GM12878 (cell line): ENCODE measurements around the gene WWOX. TPM values are rescaled to one million over a fixed set of nuclear protein-coding genes. Genes with fewer than 3 reads are reported as not detected.

Source experiments
- ATAC-seq: fragments of 200-7000 bp; cut with Tn5 transposase; 3 replicates; pipeline ENCODE4 v1.9.1; 2020; ENCODE audit warnings: mild to moderate bottlenecking, moderate library complexity
- BruUV-seq: library from RNA; stranded (reverse); fragments of 400-500 nt; replicated peaks from 2 replicates; lab custom pipeline; 2021; lab: Mats Ljungman, UMichigan
- CTCF ChIA-PET: fragments of 300-600 bp; sonication (Branson Sonifier 250); formaldehyde crosslinking; extraction: SDS; loops from one replicate; lab custom pipeline; 2021; ENCODE audit warnings: inconsistent platforms; lab: Yijun Ruan, JAX
- POLR2A ChIA-PET: fragments of 350-600 bp; formaldehyde crosslinking; extraction: SDS; loops from one replicate; lab custom pipeline; 2021; ENCODE audit warnings: inconsistent platforms; lab: Charles Lee
- RAD21 ChIA-PET: fragments of 300-600 bp; sonication (Branson Sonifier 250); formaldehyde crosslinking; loops from one replicate; lab custom pipeline; 2023; ENCODE audit warnings: antibody characterized with exemption; ENCODE audit not compliant: unreplicated experiment; lab: Charles Lee
- SMC1A ChIA-PET: fragments of 300-600 bp; sonication (Branson Sonifier 250); formaldehyde crosslinking; loops from one replicate; lab custom pipeline; 2023; ENCODE audit not compliant: unreplicated experiment, uncharacterized antibody; lab: Charles Lee
- DNase-seq: peaks from one replicate; pipeline ENCODE4 v3.0.0-alpha.2; 2011; ENCODE audit warnings: low read depth, low spot score
- FAIRE-seq: peaks from 3 replicates; lab custom pipeline; 2011; peaks lifted over from hg19 to GRCh38; lab: Jason Lieb, UNC
- H2AFZ ChIP-seq: 2 replicates; pipeline ENCODE4 v1.6.0; 2011; ENCODE audit warnings: low read depth, low read length, control low read depth; ENCODE audit not compliant: control insufficient read depth
- H3K27ac ChIP-seq: 2 replicates; pipeline ENCODE4 v1.5.1; 2011; ENCODE audit warnings: control low read depth; ENCODE audit not compliant: control insufficient read depth, insufficient read depth
- H3K27me3 ChIP-seq, 2 experiments: replicated peaks in 1 of 2; 2 replicates each; pipeline versions ENCODE4 v1.6.0 to v1.6.1; 2011; ENCODE audit warnings: low read length in 1 of 2; ENCODE audit not compliant: control insufficient read depth in 2 of 2, insufficient read depth in 2 of 2
- H3K36me3 ChIP-seq, 2 experiments: 2 replicates each; pipeline ENCODE4 v1.5.1; 2011; ENCODE audit warnings: low read length in 1 of 2; ENCODE audit not compliant: control insufficient read depth in 2 of 2, insufficient read depth in 2 of 2
- H3K4me1 ChIP-seq: 2 replicates; pipeline ENCODE4 v1.6.1; 2011; ENCODE audit warnings: mild to moderate bottlenecking, low read length, moderate library complexity, mixed read lengths; ENCODE audit not compliant: control insufficient read depth, insufficient read depth
- H3K4me2 ChIP-seq: 2 replicates; pipeline ENCODE4 v1.6.0; 2011; ENCODE audit warnings: control low read depth; ENCODE audit not compliant: control insufficient read depth, insufficient read depth
- H3K4me3 ChIP-seq: fragments of 200-600 bp; sonication (generic); 2 replicates; pipeline ENCODE4 v1.5.1; 2016
- H3K79me2 ChIP-seq: 2 replicates; pipeline ENCODE4 v1.6.0; 2011; ENCODE audit warnings: low read length; ENCODE audit not compliant: control insufficient read depth, insufficient read depth
- H3K9ac ChIP-seq: 2 replicates; pipeline ENCODE4 v1.8.0; 2011; ENCODE audit warnings: low read length, control low read depth, mixed read lengths; ENCODE audit not compliant: control insufficient read depth, insufficient read depth
- H3K9me3 ChIP-seq: replicated peaks from 3 replicates; pipeline ENCODE4 v1.5.1; 2011; ENCODE audit warnings: mild to moderate bottlenecking, low read length; ENCODE audit not compliant: control insufficient read depth, insufficient read depth
- H4K20me1 ChIP-seq: 2 replicates; pipeline ENCODE4 v1.6.0; 2011; ENCODE audit not compliant: control insufficient read depth, insufficient read depth
- BHLHE40 ChIP-seq, 2 experiments: fragments of 450-650 bp in 1 of 2; IDR thresholded peaks; 2 replicates each; pipeline ENCODE4 v1.6.1; 2011 to 2017; ENCODE audit warnings: low read depth in 2 of 2, borderline replicate concordance in 1 of 2, improper control_type of control experiment in 1 of 2, low read length in 1 of 2, mild to moderate bottlenecking in 1 of 2
- BRCA1 ChIP-seq: IDR thresholded peaks from 2 replicates; pipeline ENCODE4 v1.6.1; 2011; ENCODE audit warnings: low read depth, low read length, improper control_type of control experiment
- HDAC2 ChIP-seq: fragments of 200-600 bp; sonication (generic); IDR thresholded peaks from 2 replicates; pipeline ENCODE4 v1.6.1; 2017
- HDGF ChIP-seq: fragments of 450-650 bp; IDR thresholded peaks from 2 replicates; pipeline ENCODE4 v1.6.1; 2016; ENCODE audit warnings: antibody characterized with exemption
- KAT2A ChIP-seq: conservative IDR thresholded peaks from 2 replicates; pipeline ENCODE4 v1.6.1; 2011; ENCODE audit warnings: low read depth, low read length; ENCODE audit not compliant: control insufficient read depth
- NR2C1 ChIP-seq: fragments of 450-650 bp; IDR thresholded peaks from 2 replicates; pipeline ENCODE4 v1.6.1; 2017; ENCODE audit warnings: antibody characterized with exemption, mild to moderate bottlenecking, moderate library complexity
- RCOR1 ChIP-seq: conservative IDR thresholded peaks from 2 replicates; pipeline ENCODE4 v1.6.1; 2012; ENCODE audit warnings: low read depth, low read length, improper control_type of control experiment
- WGBS: methylation state at CpG from one replicate; pipeline ENCODE4 v1.1.6; 2016; ENCODE audit warnings: low lambda C conversion rate; ENCODE audit not compliant: insufficient replicate concordance, insufficient coverage; ENCODE audit errors: missing lambda C conversion rate; 5-methylcytosine and 5-hydroxymethylcytosine counted together
- in situ Hi-C: fragments of 300-500 bp; cut with MboI; formaldehyde crosslinking; loops from 9 replicates; pipeline ENCODE4 v1.14.3; 2018; ENCODE audit warnings: mixed read lengths
- intact Hi-C: fragments of 100-400 bp; cut with micrococcal nuclease; formaldehyde crosslinking; loops from one replicate; pipeline ENCODE4 v1.14.2; 2022; ENCODE audit not compliant: unreplicated experiment
- polyA plus RNA-seq, 11 experiments: library from polyadenylated mRNA; depleted of rRNA in 4 of 11; unstranded in 6 of 11; stranded (reverse) in 5 of 11; fragments of >200 nt; fragmentation: Nextera tagmentation in 4 of 11; fragmentation: Illumina TruSeq in 1 of 11; extraction: Ambion mirVana in 4 of 11; extraction: Trizol in 1 of 11; gene quantifications; 1 replicate in 1 of 11; 2 replicates in 10 of 11; pipeline versions ENCODE4 v1.2.1 to v1.2.3, GENCODE V29; 2011 to 2016; ENCODE audit warnings: inconsistent platforms in 2 of 11, missing spikeins in 2 of 11, low read depth in 1 of 11
- total RNA-seq, 4 experiments: library from RNA; depleted of rRNA in 3 of 4; stranded (reverse); fragments of >200 nt in 3 of 4; fragmentation: Illumina TruSeq in 1 of 4; extraction: Trizol in 1 of 4; gene quantifications; 2 replicates each; pipeline versions ENCODE4 v1.2.1 to v1.2.3, GENCODE V29; 2013 to 2021
- TF ChIP-seq, protein P1 (sequence below): fragments of 450-650 bp; IDR thresholded peaks from 2 replicates; pipeline ENCODE4 v1.6.1; 2017; ENCODE audit warnings: mild to moderate bottlenecking, low read depth, inconsistent platforms; ENCODE audit not compliant: poor library complexity, severe bottlenecking
- TF ChIP-seq, protein P2 (sequence below): IDR thresholded peaks from 2 replicates; pipeline ENCODE4 v1.6.1; 2011; ENCODE audit warnings: low read depth, low read length, improper control_type of control experiment, borderline replicate concordance
- TF ChIP-seq, protein P3 (sequence below): fragments of 450-650 bp; IDR thresholded peaks from 2 replicates; pipeline ENCODE4 v1.6.1; 2017; ENCODE audit warnings: mild to moderate bottlenecking, moderate library complexity
- TF ChIP-seq, protein P4 (sequence below): fragments of 450-650 bp; conservative IDR thresholded peaks from 2 replicates; pipeline ENCODE4 v1.6.1; 2017; ENCODE audit warnings: mild to moderate bottlenecking, moderate library complexity

WWOX gene
- total and polyA plus RNA-seq, 10 of the 15 experiments (the other 5 are each of a cell fraction or from before 2014, with no cell fraction given), result 2.8 to 24.4 (median 17.8) TPM

DNA sequence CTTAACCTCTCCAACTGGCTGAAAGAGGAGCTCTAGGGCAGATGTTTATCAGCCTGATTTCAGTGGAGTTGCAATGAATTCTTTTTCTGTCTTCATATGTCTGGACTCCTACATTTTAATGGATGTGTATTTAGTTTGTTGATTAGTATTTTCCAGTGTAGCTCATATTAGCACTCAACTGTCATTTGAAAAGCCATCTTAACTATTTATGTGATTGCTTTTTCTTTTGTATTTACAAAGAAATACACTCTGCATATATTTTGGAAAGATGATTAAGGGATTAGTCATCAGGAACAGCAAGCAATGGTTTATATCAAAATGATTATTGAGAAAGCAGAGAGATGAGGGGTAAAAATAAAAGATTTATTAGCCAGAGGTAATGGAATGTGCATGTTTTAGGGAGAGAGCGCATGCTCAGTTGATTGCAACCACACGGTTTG is 71.1 kb downstream of the WWOX start:
- Histone ChIP-seq H3K4me2 (no peak overlapping the region), H3K9me3 (no peaks in the 10 kb centered on the region), H3K27me3 (no peaks in the 10 kb centered on the region), H4K20me1 (no peaks in the 10 kb centered on the region), H2AFZ (no peak overlapping the region), H3K4me1 (no peaks in the 10 kb centered on the region), H3K36me3 (no peaks in the 10 kb centered on the region), H3K27ac (no peak overlapping the region), H3K79me2 (no peaks in the 10 kb centered on the region), H3K9ac (no peak overlapping the region), H3K4me3 (no peak overlapping the region)
- DNase-seq (no peak), ATAC-seq (no peak), FAIRE-seq (no peak)
- SMC1A ChIA-PET, result no interaction called here
- POLR2A ChIA-PET, result no interaction called here
- no TSS peak for BruUV-seq
- CTCF ChIA-PET, result no interaction called here
- RAD21 ChIA-PET, result no interaction called here
- in situ Hi-C loops (no loop called here), intact Hi-C loops (no loop called here)
- WGBS, result 100% methylated on average over 2 of the region's 2 CpGs
- no peak for TF ChIP-seq KAT2A
- TF ChIP-seq, protein P1, sequence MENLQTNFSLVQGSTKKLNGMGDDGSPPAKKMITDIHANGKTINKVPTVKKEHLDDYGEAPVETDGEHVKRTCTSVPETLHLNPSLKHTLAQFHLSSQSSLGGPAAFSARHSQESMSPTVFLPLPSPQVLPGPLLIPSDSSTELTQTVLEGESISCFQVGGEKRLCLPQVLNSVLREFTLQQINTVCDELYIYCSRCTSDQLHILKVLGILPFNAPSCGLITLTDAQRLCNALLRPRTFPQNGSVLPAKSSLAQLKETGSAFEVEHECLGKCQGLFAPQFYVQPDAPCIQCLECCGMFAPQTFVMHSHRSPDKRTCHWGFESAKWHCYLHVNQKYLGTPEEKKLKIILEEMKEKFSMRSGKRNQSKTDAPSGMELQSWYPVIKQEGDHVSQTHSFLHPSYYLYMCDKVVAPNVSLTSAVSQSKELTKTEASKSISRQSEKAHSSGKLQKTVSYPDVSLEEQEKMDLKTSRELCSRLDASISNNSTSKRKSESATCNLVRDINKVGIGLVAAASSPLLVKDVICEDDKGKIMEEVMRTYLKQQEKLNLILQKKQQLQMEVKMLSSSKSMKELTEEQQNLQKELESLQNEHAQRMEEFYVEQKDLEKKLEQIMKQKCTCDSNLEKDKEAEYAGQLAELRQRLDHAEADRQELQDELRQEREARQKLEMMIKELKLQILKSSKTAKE, result no peak
- no peak for TF ChIP-seq NR2C1
- no peak for TF ChIP-seq RCOR1
- TF ChIP-seq BRCA1, result no peak
- no peak for TF ChIP-seq BHLHE40 (IDR thresholded peaks at IDR 0.05; ENCODE audit: borderline replicate concordance in 1 of 2, low read depth in 2 of 2, low read length in 1 of 2)
- no peak for TF ChIP-seq HDGF
- TF ChIP-seq HDAC2, result no peak
- TF ChIP-seq, protein P2, sequence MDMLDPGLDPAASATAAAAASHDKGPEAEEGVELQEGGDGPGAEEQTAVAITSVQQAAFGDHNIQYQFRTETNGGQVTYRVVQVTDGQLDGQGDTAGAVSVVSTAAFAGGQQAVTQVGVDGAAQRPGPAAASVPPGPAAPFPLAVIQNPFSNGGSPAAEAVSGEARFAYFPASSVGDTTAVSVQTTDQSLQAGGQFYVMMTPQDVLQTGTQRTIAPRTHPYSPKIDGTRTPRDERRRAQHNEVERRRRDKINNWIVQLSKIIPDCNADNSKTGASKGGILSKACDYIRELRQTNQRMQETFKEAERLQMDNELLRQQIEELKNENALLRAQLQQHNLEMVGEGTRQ, result no peak
- TF ChIP-seq, protein P3, sequence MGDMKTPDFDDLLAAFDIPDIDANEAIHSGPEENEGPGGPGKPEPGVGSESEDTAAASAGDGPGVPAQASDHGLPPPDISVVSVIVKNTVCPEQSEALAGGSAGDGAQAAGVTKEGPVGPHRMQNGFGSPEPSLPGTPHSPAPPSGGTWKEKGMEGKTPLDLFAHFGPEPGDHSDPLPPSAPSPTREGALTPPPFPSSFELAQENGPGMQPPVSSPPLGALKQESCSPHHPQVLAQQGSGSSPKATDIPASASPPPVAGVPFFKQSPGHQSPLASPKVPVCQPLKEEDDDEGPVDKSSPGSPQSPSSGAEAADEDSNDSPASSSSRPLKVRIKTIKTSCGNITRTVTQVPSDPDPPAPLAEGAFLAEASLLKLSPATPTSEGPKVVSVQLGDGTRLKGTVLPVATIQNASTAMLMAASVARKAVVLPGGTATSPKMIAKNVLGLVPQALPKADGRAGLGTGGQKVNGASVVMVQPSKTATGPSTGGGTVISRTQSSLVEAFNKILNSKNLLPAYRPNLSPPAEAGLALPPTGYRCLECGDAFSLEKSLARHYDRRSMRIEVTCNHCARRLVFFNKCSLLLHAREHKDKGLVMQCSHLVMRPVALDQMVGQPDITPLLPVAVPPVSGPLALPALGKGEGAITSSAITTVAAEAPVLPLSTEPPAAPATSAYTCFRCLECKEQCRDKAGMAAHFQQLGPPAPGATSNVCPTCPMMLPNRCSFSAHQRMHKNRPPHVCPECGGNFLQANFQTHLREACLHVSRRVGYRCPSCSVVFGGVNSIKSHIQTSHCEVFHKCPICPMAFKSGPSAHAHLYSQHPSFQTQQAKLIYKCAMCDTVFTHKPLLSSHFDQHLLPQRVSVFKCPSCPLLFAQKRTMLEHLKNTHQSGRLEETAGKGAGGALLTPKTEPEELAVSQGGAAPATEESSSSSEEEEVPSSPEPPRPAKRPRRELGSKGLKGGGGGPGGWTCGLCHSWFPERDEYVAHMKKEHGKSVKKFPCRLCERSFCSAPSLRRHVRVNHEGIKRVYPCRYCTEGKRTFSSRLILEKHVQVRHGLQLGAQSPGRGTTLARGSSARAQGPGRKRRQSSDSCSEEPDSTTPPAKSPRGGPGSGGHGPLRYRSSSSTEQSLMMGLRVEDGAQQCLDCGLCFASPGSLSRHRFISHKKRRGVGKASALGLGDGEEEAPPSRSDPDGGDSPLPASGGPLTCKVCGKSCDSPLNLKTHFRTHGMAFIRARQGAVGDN, result no peak
- TF ChIP-seq, protein P4, sequence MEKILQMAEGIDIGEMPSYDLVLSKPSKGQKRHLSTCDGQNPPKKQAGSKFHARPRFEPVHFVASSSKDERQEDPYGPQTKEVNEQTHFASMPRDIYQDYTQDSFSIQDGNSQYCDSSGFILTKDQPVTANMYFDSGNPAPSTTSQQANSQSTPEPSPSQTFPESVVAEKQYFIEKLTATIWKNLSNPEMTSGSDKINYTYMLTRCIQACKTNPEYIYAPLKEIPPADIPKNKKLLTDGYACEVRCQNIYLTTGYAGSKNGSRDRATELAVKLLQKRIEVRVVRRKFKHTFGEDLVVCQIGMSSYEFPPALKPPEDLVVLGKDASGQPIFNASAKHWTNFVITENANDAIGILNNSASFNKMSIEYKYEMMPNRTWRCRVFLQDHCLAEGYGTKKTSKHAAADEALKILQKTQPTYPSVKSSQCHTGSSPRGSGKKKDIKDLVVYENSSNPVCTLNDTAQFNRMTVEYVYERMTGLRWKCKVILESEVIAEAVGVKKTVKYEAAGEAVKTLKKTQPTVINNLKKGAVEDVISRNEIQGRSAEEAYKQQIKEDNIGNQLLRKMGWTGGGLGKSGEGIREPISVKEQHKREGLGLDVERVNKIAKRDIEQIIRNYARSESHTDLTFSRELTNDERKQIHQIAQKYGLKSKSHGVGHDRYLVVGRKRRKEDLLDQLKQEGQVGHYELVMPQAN, result no peak
